WTC11 (cell line): ENCODE data around the gene SLC6A1. TPM values are rescaled to one million over a fixed set of nuclear protein-coding genes. Genes with fewer than 3 reads are reported as not detected.

Experiments used
- ATAC-seq: fragments of 200-7000 bp; cut with Tn5 transposase; 2 replicates; pipeline ENCODE4 v1.10.0; 2021; ENCODE audit warnings: mild to moderate bottlenecking, moderate library complexity
- CTCF ChIA-PET: fragments of 300-600 bp; sonication (Branson Sonifier 250); formaldehyde crosslinking; loops from one replicate; lab custom pipeline; 2021; ENCODE audit warnings: antibody characterized with exemption; lab: Charles Lee
- POLR2A ChIA-PET: fragments of 350-600 bp; sonication (Branson Sonifier 250); formaldehyde crosslinking; loops from one replicate; lab custom pipeline; 2021; ENCODE audit warnings: antibody characterized with exemption; lab: Charles Lee
- DNase-seq: peaks from one replicate; pipeline ENCODE4 v3.0.0; 2021; ENCODE audit warnings: low spot score
- H3K27ac Mint-ChIP-seq: 2 replicates; pipeline ENCODE4 v1.8.0; 2021; ENCODE audit warnings: mixed read lengths
- H3K27me3 Mint-ChIP-seq: 2 replicates; pipeline ENCODE4 v1.8.0; 2021; ENCODE audit warnings: low read depth, mild to moderate bottlenecking, moderate library complexity, mixed read lengths
- H3K36me3 Mint-ChIP-seq: 2 replicates; pipeline ENCODE4 v1.8.0; 2021; ENCODE audit warnings: mixed read lengths
- H3K4me1 Mint-ChIP-seq: 2 replicates; pipeline ENCODE4 v1.8.0; 2022; ENCODE audit warnings: mixed read lengths
- H3K4me3 Mint-ChIP-seq: 2 replicates; pipeline ENCODE4 v1.8.0; 2021; ENCODE audit warnings: mild to moderate bottlenecking, moderate library complexity, mixed read lengths
- H3K9me3 Mint-ChIP-seq: 2 replicates; pipeline ENCODE4 v1.8.0; 2021; ENCODE audit warnings: mixed read lengths
- AR ChIP-seq: fragments of 250-450 bp; sonication (Bioruptor Pico); IDR thresholded peaks from 2 replicates; pipeline ENCODE4 v1.9.0; 2021; ENCODE audit warnings: mild to moderate bottlenecking
- ATF1 ChIP-seq: sonication (generic); formaldehyde crosslinking; IDR thresholded peaks from 2 replicates; pipeline ENCODE4 v1.8.1; 2023; ENCODE audit warnings: mild to moderate bottlenecking, moderate library complexity, missing genetic modification reagents
- ATF6 ChIP-seq: sonication (generic); formaldehyde crosslinking; IDR thresholded peaks from 2 replicates; pipeline ENCODE4 v1.8.1; 2023; ENCODE audit warnings: mild to moderate bottlenecking, missing genetic modification reagents
- E2F5 ChIP-seq: sonication (generic); formaldehyde crosslinking; IDR thresholded peaks from 2 replicates; pipeline ENCODE4 v1.8.1; 2022; ENCODE audit warnings: mild to moderate bottlenecking, moderate library complexity, missing genetic modification reagents
- FOXP1 ChIP-seq: sonication (generic); formaldehyde crosslinking; IDR thresholded peaks from 2 replicates; pipeline ENCODE4 v1.8.0; 2022; ENCODE audit warnings: missing genetic modification reagents, mild to moderate bottlenecking, moderate library complexity, borderline replicate concordance
- GABPB1 ChIP-seq: sonication (generic); formaldehyde crosslinking; IDR thresholded peaks from 2 replicates; pipeline ENCODE4 v1.8.1; 2023; ENCODE audit warnings: mild to moderate bottlenecking, missing genetic modification reagents
- HMGA2 ChIP-seq: fragments of 250-450 bp; sonication (Bioruptor Pico); IDR thresholded peaks from 2 replicates; pipeline ENCODE4 v1.4.0; 2021; ENCODE audit warnings: mild to moderate bottlenecking, moderate library complexity
- KAT7 ChIP-seq: sonication (generic); formaldehyde crosslinking; IDR thresholded peaks from 2 replicates; pipeline ENCODE4 v1.8.1; 2023; ENCODE audit warnings: missing genetic modification reagents, mild to moderate bottlenecking, borderline replicate concordance
- MLX ChIP-seq: sonication (generic); formaldehyde crosslinking; IDR thresholded peaks from 2 replicates; pipeline ENCODE4 v1.8.1; 2023; ENCODE audit warnings: mild to moderate bottlenecking, missing genetic modification reagents, moderate library complexity
- NFE2L1 ChIP-seq: sonication (generic); formaldehyde crosslinking; IDR thresholded peaks from 2 replicates; pipeline ENCODE4 v1.8.1; 2023; ENCODE audit warnings: missing genetic modification reagents
- OVOL2 ChIP-seq: fragments of 250-450 bp; sonication (Bioruptor Pico); IDR thresholded peaks from 2 replicates; pipeline ENCODE4 v1.9.0; 2021; ENCODE audit warnings: mild to moderate bottlenecking, borderline replicate concordance
- TEAD4 ChIP-seq: sonication (generic); formaldehyde crosslinking; IDR thresholded peaks from 2 replicates; pipeline ENCODE4 v1.8.0; 2022; ENCODE audit warnings: mild to moderate bottlenecking, missing genetic modification reagents
- USF1 ChIP-seq: sonication (generic); formaldehyde crosslinking; IDR thresholded peaks from 2 replicates; pipeline ENCODE4 v1.8.0; 2022; ENCODE audit warnings: mild to moderate bottlenecking, missing genetic modification reagents
- ZNF232 ChIP-seq: sonication (generic); formaldehyde crosslinking; IDR thresholded peaks from 2 replicates; pipeline ENCODE4 v1.8.0; 2022; ENCODE audit warnings: mild to moderate bottlenecking, missing genetic modification reagents
- ZNF416 ChIP-seq: fragments of 250-450 bp; sonication (Bioruptor Pico); IDR thresholded peaks from 2 replicates; pipeline ENCODE4 v1.9.0; 2021; ENCODE audit warnings: mild to moderate bottlenecking, inconsistent platforms
- ZNF671 ChIP-seq: fragments of 250-450 bp; sonication (Bioruptor Pico); IDR thresholded peaks from 2 replicates; pipeline ENCODE4 v1.8.0; 2021; ENCODE audit warnings: mild to moderate bottlenecking
- total RNA-seq: library from RNA; stranded (reverse); gene quantifications from 3 replicates; pipeline ENCODE4 v1.2.3, GENCODE V29; 2021
- TF ChIP-seq, protein P1 (sequence below): fragments of 250-450 bp; sonication (Bioruptor Pico); IDR thresholded peaks from 2 replicates; pipeline ENCODE4 v2.1.2; 2022; ENCODE audit warnings: mild to moderate bottlenecking, moderate library complexity
- TF ChIP-seq, protein P2 (sequence below): fragments of 250-450 bp; sonication (Bioruptor Pico); conservative IDR thresholded peaks from 2 replicates; pipeline ENCODE4 v1.9.0; 2021; ENCODE audit warnings: mild to moderate bottlenecking
- TF ChIP-seq, protein P3 (sequence below): sonication (generic); formaldehyde crosslinking; IDR thresholded peaks from 2 replicates; pipeline ENCODE4 v1.8.0; 2022; ENCODE audit warnings: mild to moderate bottlenecking, missing genetic modification reagents
- TF ChIP-seq, protein P4 (sequence below): sonication (generic); formaldehyde crosslinking; IDR thresholded peaks from 2 replicates; pipeline ENCODE4 v1.8.0; 2022; ENCODE audit warnings: mild to moderate bottlenecking, missing genetic modification reagents

Gene SLC6A1
- total RNA-seq, 1 experiment from 2014 or later, result 0.72 TPM

DNA sequence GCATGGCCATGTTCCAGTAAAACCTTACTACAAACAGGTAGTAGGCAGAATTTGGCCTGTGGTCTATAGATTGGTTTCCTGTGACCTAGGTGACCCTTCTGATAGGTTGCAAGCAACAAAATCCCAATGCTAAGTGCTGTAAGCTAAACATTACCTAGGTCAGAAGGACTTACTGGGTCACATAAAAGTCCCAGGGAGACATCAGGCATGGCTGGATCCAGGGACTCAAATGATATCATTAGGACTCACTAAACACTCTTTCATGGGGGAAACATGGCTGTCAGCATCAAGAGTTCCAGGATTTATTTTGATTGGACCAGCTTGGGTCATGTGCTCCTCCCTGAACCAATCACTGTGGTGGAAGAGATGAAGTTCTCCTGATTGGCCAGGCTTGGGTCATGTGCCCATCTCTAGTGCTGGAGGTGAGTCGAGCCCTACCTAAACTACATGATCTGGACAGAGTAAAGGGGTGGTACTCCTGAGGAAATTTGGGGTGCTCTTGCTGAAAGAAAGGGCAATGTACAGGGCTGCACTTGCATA is 16.8 kb upstream of the SLC6A1 start (continued):
- no peak for TF ChIP-seq ZNF671
- no peak for TF ChIP-seq OVOL2 (CRISPR knock-in tag)
- no peak for TF ChIP-seq MLX (CRISPR knock-in tag)
- TF ChIP-seq, protein P1, sequence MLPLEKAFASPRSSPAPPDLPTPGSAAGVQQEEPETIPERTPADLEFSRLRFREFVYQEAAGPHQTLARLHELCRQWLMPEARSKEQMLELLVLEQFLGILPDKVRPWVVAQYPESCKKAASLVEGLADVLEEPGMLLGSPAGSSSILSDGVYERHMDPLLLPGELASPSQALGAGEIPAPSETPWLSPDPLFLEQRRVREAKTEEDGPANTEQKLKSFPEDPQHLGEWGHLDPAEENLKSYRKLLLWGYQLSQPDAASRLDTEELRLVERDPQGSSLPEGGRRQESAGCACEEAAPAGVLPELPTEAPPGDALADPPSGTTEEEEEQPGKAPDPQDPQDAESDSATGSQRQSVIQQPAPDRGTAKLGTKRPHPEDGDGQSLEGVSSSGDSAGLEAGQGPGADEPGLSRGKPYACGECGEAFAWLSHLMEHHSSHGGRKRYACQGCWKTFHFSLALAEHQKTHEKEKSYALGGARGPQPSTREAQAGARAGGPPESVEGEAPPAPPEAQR (CRISPR knock-in tag), result no peak
- peak; percentile 49; the same call in 1 of the 2 replicates for TF ChIP-seq USF1 (CRISPR knock-in tag)
- TF ChIP-seq GABPB1 (CRISPR knock-in tag), result no peak
- TF ChIP-seq KAT7 (CRISPR knock-in tag), result no peak
- TF ChIP-seq, protein P2, sequence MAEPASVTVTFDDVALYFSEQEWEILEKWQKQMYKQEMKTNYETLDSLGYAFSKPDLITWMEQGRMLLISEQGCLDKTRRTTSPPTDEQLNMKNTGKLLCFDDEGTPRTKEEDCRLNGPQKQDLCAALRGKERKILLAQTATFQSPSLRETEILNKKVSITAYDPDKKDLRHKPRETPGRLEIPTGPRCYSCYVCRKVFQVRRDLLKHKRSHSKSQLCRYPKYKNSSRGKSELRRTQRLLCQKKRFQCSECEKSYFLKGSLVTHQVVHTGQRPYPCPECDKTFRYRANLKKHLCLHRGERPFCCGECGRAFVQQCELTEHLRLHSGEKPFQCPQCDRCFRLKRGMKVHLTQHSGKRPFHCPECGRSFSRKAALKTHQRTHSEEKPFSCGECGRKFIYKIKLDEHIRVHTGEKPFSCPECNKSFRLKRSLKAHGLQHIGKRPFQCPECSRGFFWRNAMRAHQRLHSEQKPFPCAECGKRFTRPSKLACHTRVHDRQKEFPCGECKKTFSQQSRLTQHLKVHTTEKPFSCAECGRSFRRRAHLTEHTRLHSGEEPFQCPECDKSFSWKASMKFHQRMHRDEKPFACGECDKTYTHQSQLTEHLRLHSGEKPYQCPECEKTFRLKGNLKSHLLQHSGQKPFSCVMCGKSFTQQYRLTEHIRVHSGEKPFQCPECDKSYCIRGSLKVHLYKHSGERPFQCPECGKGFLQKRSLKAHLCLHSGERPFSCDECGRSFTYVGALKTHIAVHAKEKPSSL (CRISPR knock-in tag), result no peak
- TF ChIP-seq, all 79 proteins: peak for 3

GRCh38 chr3:10976770-10977169 is 15.8 kb upstream of the SLC6A1 start:
- H3K4me3 Mint-ChIP-seq, result no peak overlapping the region
- ChIA-PET CTCF (interaction anchor here (0.9 to 2.3 kb wide), 4 partner anchors 35 to 662 kb away, joined by 3 to 14 read pairs (median 4); no protein-coding TSS in a partner anchor), POLR2A (no interaction called here)
- no peak overlapping the region for H3K27ac Mint-ChIP-seq
- ATAC-seq, result no peak
- H3K4me1 Mint-ChIP-seq, result peaks cover 28% of the 10 kb centered on the region
- H3K27me3 Mint-ChIP-seq, result peaks cover 10% of the 10 kb centered on the region
- no peaks in the 10 kb centered on the region for H3K36me3 Mint-ChIP-seq
- TF ChIP-seq NFE2L1 (CRISPR knock-in tag) (no peak), FOXP1 (no peak), TEAD4 (CRISPR knock-in tag) (no peak), ZNF416 (CRISPR knock-in tag) (no peak), USF1 (CRISPR knock-in tag) (no peak), ZNF232 (CRISPR knock-in tag) (no peak), ATF1 (CRISPR knock-in tag) (no peak), AR (CRISPR knock-in tag) (no peak), HMGA2 (CRISPR knock-in tag) (no peak), ATF6 (no peak), E2F5 (no peak)
- TF ChIP-seq, protein P3, sequence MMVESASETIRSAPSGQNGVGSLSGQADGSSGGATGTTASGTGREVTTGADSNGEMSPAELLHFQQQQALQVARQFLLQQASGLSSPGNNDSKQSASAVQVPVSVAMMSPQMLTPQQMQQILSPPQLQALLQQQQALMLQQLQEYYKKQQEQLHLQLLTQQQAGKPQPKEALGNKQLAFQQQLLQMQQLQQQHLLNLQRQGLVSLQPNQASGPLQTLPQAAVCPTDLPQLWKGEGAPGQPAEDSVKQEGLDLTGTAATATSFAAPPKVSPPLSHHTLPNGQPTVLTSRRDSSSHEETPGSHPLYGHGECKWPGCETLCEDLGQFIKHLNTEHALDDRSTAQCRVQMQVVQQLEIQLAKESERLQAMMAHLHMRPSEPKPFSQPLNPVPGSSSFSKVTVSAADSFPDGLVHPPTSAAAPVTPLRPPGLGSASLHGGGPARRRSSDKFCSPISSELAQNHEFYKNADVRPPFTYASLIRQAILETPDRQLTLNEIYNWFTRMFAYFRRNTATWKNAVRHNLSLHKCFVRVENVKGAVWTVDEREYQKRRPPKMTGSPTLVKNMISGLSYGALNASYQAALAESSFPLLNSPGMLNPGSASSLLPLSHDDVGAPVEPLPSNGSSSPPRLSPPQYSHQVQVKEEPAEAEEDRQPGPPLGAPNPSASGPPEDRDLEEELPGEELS, result no peak
- TF ChIP-seq, protein P4, sequence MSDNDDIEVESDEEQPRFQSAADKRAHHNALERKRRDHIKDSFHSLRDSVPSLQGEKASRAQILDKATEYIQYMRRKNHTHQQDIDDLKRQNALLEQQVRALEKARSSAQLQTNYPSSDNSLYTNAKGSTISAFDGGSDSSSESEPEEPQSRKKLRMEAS (CRISPR knock-in tag), result no peak
- DNase-seq, result no peak
- H3K9me3 Mint-ChIP-seq, result peaks cover 14% of the 10 kb centered on the region
